WI38 (cell line): Measurements from ENCODE around the gene TMEM59.
"Not testable (repeated sequence)": the region's sequence is repeated elsewhere in the genome, so short reads cannot be mapped to it uniquely, and the experiment has no call there.

Experiments used
- H3K4me3 ChIP-seq: 2 replicates; pipeline ENCODE4 v1.5.1; 2011; ENCODE audit warnings: low read depth, mild to moderate bottlenecking, control low read depth, low read length
- TF ChIP-seq, protein P1 (sequence below): IDR thresholded peaks from 2 replicates; pipeline ENCODE4 v1.5.1; 2012; ENCODE audit warnings: low read depth, mild to moderate bottlenecking, control low read depth, low read length

The TMEM59 gene

DNA sequence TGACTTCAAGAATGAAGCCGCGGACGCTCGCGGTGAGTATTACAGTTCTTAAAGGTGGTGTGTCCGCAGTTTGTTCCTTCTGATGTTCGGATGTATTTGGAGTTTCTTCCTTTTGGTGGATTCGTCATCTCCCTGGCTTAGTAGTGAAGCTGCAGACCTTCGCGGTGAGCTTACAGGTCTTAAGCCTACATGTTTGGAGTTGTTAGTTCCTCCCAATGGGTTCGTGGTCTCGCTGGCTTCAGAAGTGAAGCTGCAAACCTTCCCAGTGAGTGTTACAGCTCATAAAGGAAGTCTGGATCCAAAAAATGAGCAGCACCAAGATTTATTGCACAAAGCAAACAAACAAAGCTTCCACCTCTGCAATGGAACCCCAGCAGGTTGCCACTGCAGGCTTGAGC lies 49.8 kb downstream of the TMEM59 start:
- TF ChIP-seq, protein P1, sequence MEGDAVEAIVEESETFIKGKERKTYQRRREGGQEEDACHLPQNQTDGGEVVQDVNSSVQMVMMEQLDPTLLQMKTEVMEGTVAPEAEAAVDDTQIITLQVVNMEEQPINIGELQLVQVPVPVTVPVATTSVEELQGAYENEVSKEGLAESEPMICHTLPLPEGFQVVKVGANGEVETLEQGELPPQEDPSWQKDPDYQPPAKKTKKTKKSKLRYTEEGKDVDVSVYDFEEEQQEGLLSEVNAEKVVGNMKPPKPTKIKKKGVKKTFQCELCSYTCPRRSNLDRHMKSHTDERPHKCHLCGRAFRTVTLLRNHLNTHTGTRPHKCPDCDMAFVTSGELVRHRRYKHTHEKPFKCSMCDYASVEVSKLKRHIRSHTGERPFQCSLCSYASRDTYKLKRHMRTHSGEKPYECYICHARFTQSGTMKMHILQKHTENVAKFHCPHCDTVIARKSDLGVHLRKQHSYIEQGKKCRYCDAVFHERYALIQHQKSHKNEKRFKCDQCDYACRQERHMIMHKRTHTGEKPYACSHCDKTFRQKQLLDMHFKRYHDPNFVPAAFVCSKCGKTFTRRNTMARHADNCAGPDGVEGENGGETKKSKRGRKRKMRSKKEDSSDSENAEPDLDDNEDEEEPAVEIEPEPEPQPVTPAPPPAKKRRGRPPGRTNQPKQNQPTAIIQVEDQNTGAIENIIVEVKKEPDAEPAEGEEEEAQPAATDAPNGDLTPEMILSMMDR: no peak
- H3K4me3 ChIP-seq: no peak overlapping the region

DNA sequence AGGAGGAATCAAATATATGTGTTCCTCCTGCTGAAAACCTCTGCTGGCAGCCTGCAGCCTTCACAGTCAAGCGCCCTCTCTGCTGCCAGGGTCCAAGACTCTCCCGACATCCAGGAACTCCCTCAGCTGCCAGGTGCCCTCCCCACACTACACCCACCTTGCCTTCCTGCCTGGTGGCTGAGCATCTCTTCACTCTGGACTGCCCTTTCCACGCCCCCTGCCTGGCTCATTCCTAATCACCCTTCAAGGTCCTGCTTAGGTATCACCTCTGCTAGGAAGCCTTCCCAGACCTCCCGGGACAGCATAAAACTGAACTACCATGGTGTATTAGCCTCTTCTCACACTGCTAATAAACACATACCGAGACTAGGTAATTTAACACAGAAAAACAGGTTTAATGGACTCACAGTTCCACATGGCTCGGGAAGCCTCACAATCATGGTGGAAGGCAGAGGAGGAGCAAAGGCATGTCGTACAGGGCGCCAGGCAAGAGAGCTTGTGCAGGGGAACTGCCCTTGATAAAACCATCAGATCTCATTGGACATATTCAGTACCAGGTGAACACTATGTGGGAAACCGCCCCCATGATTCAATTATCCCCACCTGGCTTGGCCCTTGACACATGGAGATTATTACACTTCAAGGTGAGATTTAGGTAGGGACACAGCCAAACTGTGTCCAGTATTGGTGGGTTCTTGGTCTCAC lies 50.3 kb downstream of the TMEM59 start:
- TF ChIP-seq, protein P1: no peak
- no peak overlapping the region for H3K4me3 ChIP-seq

DNA sequence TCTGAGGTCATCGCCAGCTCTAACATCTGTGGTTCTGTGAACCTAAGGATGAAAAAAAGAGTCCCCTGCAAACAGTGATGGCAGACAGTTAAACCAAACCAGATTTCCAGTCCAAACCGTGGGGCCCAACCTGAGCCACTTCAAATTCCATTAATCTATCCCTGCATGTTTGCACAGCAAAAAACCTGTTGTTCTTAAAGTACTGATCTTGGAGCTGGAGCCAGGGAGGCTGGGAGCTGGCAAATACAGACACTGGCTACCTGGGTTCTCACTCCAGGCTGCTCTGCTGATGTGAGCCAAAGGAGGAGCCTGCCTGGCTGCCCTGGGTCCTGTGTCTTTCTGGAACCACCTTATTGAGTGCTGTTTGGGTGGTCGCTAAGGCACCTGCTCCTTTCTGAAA lies 51.4 kb downstream of the TMEM59 start:
- H3K4me3 ChIP-seq: no peak overlapping the region
- TF ChIP-seq, protein P1: no peak

DNA sequence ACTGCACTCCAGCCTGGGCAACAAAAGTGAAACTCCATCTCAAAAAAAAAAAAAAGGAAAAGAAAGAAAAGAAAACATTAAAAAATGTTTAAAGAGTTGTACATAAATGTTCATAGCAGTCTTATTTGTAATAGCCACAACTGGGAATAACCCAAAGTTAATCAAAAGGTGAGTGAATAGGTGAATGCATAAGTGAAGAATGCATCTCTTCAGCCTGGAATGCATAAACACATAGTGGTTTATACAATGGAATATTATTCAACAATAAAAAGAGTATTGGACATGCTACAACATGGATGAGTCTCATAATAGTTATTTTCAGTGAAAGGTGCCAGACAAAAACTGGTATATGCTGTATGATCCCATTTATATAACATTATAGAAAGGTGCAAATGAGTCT lies 53.1 kb downstream of the TMEM59 start:
- TF ChIP-seq, protein P1: no peak

DNA sequence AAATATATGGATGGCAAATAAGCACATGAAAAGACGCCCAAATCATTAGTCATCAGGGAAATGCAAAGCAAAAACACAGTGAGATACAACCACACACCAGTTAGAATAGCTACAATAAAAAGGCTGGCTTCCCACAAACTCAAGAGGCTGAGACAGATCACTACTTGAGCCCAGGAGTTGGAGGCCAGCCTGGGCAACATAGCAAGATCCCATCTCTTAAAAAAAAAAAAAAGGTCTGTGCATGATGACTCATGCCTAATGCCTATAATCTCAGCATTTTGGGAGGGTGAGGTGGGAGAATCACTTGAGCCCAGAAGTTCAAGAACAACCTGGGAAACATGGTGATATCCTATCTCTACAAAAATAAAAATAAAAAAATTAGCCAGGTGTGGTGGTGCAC lies 54.8 kb downstream of the TMEM59 start:
- TF ChIP-seq, protein P1: no peak
- no peak overlapping the region for H3K4me3 ChIP-seq

More for the DNA sequence above, 53.1 kb downstream of the TMEM59 start:
- no peak overlapping the region for H3K4me3 ChIP-seq

DNA sequence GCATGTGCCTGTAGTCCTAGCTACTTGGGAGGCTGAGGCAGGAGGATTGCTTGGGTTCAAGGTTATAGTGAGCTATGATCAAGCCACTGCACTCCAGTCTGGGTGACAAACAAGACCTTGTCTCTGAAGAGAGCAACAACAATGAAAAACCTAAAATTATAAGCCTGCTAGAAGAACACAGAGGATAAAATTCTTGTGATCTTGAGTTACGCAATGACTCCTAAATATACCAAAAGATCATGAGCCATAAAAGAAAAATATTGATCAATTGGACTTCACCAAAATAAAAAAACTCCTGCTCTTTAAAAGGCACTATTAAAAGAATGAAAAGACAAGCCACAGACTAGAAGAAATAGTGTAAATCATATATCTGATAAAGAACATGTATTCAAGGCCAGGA lies 57.3 kb downstream of the TMEM59 start:
- TF ChIP-seq, protein P1: no peak
- no peak overlapping the region for H3K4me3 ChIP-seq

DNA sequence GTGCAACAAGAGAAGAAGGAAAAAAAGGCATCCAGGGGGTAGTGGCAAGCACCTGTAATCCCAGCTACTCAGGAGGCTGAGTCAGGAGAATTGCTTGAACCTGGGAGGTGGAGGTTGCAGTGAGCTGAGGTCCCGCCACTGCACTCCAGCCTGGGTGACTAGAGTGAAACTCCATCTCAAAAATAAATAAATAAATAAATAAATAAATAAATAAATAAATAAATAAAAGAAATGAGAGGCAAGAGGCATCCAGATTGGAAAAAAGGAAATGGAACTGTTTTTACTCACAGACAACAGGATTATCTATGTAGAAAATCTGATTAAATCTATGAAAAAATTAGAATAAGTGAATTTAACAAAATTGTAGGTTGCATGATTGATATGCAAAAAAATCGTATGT lies 58.5 kb downstream of the TMEM59 start:
- not testable (repeated sequence) for H3K4me3 ChIP-seq
